Stromal cell of bone marrow (primary cell): ENCODE results near the gene LRMDA.
A peak's percentile ranks its signal among the peaks of the same experiment; 100 is the strongest.

Source experiments
- DNase-seq: peaks from one replicate; pipeline ENCODE4 v3.0.0-alpha.2; 2012; ENCODE audit warnings: low read depth

LRMDA gene

DNA sequence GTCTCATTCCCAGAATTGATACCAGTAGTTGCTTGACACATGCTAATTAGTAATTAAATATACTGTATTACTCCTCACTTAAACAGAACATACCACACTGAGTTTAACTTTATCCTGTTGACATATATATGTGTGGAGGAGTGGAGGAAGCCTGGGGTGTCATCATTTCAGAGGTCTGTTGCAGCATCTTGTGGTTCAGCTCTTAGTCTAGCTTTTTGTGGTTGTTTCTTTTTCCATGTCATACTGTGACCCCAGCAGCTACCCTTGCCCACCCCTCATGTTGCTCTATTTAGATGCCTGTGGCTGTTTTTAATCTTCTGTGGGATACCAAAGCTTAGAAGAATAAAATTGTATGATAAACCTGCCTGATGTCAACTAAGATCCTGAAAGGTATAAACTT is 875.4 kb downstream of the LRMDA start:
- DNase-seq = no peak

- no peak for DNase-seq
Observed at GRCh38 chr10:76309070-76309469, 877.6 kb downstream of the LRMDA start.

DNA sequence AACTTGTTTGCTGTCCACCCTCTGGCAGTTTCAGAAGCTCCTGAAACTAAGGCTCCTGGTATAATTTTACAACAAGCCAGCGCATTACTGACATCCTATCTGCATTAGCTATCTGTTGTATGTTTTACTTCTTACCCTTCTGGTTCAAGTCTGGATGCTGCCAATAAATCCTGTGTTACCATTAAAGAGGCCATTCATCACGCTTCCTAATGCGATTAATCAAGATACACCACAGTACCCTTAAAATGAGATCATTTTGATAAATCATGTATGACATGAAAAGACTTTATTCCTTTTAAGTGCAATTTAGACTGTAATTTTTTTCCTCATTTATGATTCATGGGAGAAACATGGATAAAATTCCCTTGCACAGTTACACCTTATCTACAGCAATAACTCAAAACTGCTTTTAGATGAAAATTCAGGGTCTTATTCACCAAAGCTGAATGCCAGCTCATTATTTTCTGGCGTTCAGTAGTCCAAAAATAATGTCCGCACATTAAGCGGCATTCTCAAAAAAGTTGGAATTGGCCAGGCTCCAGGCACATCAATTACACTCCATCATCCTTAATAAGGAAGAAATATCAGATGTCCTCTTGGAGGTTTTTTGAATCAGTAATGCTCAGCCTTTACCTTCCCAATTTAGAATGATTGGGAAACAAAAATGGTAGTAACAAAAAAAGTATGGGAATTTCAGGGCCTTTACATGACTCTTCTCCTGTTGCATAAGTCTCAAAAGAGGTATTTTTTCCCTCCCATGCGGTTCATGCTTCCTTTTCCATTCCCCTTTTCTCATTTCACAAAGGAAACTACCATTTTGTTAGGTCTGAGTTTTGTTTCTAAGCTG is 878.5 kb downstream of the LRMDA start:
- DNase-seq = no peak

DNA sequence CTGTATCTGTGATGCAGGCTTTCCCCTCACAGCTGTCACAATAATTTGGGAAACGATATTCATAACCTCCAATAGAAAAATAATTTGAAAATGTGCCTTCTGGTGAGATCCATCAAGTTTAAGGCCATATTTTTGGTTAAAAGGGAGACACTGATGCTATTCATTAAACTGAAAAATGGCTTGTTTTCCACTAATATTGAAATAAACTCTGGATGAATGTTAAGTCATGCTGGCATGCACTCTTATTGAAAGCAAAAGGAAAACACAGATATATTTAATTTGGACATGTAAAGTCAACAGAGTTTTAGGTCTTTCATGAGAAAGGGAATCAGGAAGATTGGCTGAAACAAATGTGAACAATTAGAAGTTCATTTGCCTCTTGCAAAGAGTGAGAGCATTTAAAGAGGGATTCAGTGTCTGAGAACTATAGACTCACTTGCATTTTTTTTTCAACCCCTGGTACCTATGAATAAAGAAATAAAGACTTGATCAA is 879.2 kb downstream of the LRMDA start:
- DNase-seq = no peak

GRCh38 chr10:76311752-76312636 is 880.6 kb downstream of the LRMDA start:
- DNase-seq = no peak

GRCh38 chr10:76315240-76315639 is 883.8 kb downstream of the LRMDA start:
- no peak for DNase-seq

DNA sequence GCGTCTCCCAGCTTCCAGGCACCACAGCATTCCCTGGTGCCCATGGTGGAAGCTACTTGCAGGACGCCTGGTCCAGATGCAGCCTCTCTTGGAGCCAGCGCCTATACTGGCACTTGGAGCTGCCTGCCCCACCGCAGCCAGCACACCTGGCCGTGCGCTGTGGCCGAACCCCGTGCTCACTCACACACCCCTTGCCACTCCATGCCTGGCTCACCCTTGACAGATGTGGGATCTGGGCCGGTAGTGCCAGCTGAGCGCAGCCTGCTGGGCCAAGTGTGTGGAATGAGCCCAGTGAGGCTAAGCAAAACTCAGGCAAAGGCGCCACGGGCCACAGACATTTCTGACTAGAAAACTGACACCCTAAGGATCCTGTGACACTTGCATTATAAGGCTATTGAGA is 884.8 kb downstream of the LRMDA start:
- no peak for DNase-seq

DNA sequence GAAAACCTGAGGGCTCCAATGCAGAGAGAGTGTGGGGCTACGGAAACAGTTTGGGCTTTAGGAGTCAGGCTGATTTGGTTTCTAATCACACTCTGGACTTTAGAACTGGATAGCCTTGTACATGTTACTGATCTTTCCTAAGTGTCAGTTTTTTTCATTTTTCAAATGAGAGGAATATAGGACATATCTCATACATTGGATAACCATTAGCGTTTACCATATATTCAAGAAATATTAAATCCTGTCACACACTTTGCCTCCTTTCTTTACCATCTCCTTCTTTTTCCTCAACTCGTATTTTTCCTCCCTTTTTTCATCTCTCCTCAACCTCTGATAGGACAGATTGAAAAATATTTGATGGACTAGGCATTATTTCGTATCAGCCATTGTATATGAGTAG is 885.7 kb downstream of the LRMDA start:
- DNase-seq = no peak

- DNase-seq = no peak
Observed at GRCh38 chr10:76318211-76318610, 886.8 kb downstream of the LRMDA start.

DNA sequence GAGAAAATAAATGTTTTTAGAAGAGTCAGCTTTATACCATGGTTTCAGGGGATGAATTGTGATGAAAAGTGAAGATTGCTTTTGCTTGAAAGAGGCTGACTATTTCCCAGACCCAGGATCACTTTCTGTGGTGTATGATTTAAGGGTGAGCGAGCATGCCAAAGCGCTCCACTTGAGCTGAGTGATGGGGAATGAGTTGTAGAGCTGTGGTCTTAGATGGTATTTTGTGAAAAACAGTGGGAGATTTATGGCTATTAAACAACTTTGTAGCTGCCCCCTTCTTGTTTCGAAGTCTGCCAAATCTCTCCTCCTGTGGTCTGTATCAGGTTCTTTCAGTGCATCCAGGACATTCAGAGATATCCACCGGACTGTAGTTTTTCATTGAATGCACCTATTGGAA is 888.2 kb downstream of the LRMDA start:
- no peak for DNase-seq

GRCh38 chr10:76324283-76324682 is 892.9 kb downstream of the LRMDA start:
- no peak for DNase-seq

DNA sequence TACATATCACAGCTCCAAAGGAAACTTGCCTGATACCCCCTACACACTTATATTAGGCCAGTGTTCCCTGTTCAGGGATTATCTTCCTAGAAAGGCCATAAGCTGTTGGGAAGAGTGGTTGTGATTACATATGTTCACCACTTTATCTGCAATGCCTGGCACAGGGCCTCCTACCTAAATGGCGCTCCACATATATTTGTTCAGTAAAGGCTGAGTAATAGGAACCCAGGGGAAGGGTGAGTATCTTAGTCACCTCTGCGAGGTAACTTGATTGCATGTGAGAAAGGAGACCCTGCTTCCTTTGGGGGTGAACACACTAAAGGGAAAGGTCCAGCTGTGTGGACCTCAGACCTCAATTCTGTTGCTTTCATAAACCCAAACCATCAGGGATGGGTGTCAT is 896.0 kb downstream of the LRMDA start:
- no peak for DNase-seq

DNA sequence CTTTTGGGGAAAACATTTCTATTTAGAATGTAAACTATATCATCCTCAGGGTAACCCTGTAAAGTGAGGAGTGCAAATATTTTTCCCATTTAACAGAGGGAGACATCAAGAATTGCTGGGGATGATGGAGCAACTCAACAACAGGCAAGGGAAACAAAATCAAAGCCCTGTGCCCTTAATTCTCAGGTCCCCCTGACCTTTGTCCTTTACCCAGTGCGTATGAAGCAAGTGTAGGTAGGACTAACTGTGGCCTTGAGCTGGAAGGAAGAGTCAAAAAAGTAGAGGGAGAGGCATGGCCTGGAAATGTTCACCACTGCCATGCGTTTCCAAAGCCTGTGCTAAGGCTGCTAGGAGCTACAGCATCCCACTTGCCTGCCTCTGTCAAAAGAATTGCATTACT is 896.9 kb downstream of the LRMDA start:
- DNase-seq = no peak

- DNase-seq = no peak
Observed at GRCh38 chr10:76329891-76330575, 898.6 kb downstream of the LRMDA start.

- DNase-seq = no peak
Observed at GRCh38 chr10:76331742-76332141, 900.3 kb downstream of the LRMDA start.

- no peak for DNase-seq
Observed at GRCh38 chr10:76333326-76333725, 901.9 kb downstream of the LRMDA start.

- DNase-seq = no peak
Observed at GRCh38 chr10:76333796-76334195, 902.4 kb downstream of the LRMDA start.

DNA sequence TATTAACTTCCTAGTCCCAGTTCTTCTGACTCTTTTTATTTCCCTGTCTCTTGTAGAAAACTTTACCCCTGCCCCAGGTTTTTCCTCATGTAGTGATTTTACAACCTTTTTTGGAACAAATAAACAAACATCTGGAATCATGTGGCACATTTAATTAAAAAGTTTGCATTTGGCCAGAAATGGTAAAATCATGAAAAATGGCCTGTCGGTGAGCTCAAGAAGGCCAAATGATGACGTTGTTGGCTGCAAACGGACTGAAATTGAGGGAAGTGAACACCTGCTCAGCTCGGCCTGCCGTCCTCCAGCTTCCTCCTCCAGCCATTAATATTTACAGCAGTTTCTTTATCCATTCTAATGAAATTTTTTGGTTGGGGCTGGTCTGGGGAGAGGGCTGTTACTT is 902.8 kb downstream of the LRMDA start:
- no peak for DNase-seq

GRCh38 chr10:76336213-76336963 is 905.0 kb downstream of the LRMDA start:
- peak; percentile 29 for DNase-seq

- peak; percentile 66 for DNase-seq
Observed at GRCh38 chr10:76337641-76338040, 906.2 kb downstream of the LRMDA start.

GRCh38 chr10:76338187-76338586 is 906.8 kb downstream of the LRMDA start:
- no peak for DNase-seq

GRCh38 chr10:76341740-76342139 is 910.3 kb downstream of the LRMDA start:
- DNase-seq = no peak
